Omental fat pad (tissue), 4 donors: ENCODE results near the gene NCLN. TPM values are rescaled to one million over a fixed set of nuclear protein-coding genes. Genes with fewer than 3 reads are reported as not detected.
"Not testable (repeated sequence)": the region's sequence is repeated elsewhere in the genome, so short reads cannot be mapped to it uniquely, and the experiment has no call there.

Source experiments
- ATAC-seq: fragments of 150-250 bp; one replicate; pipeline ENCODE4 v1.9.1; 2016; ENCODE audit warnings: mild to moderate bottlenecking, moderate library complexity; ENCODE audit not compliant: low FRiP score
- DNase-seq: peaks from one replicate; pipeline ENCODE4 v3.0.0-alpha.2; 2019; ENCODE audit warnings: low spot score
- total RNA-seq, 4 donors: library from RNA; depleted of rRNA; stranded (reverse); fragments of >200 nt; gene quantifications; one replicate each; pipeline ENCODE4 v1.1.0, GENCODE V29; 2016
- TF ChIP-seq, protein P1 (sequence below), 3 donors: fragments of 450-650 bp; IDR thresholded peaks; one replicate each; pipeline ENCODE4 v1.5.1; 2016 to 2017; ENCODE audit warnings: antibody characterized with exemption in 3 of 3, mild to moderate bottlenecking in 3 of 3, moderate library complexity in 2 of 3

Gene NCLN
- total RNA-seq, 4 donors from 2014 or later = 33.6 to 65.7 (median 41.1) TPM

DNA sequence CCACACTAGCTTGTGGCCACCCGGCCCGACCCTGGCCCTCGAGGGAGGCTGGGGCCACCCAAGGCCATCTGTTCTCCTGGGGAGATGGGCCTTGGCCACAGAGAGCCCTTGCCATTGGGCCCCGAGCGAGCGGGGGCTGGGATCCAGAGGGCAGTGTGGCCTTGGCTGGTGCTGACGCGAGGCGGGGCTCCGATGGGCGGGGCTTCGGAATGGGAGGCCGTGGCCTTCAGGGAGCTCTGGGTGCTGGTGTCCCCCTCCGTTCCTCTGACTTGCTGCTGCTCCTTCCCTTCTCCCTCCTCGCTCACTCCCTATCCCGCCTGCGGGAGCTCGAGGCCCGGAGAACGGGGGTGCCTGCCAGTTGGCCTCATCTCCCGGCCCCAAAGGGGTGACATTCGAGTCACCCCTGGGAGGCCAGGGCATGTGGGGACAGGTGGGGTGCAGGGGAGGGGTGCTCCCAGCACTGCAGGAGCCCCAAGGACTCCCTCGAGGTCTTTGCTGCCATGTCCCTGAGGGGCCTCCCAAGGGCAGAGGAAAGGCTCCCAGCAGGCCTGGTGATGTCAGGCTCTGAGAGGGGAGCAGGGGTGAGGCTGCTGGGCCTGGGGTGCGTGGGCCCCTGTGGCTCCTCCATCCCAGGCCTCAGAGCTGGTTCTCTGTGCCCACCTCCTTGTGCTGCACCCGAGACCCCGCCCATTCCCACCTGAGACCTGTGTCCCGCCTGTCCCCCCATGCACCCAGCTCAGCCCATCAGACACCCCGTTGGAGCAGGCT, 4.2 kb downstream of the NCLN start:
- TF ChIP-seq, protein P1, sequence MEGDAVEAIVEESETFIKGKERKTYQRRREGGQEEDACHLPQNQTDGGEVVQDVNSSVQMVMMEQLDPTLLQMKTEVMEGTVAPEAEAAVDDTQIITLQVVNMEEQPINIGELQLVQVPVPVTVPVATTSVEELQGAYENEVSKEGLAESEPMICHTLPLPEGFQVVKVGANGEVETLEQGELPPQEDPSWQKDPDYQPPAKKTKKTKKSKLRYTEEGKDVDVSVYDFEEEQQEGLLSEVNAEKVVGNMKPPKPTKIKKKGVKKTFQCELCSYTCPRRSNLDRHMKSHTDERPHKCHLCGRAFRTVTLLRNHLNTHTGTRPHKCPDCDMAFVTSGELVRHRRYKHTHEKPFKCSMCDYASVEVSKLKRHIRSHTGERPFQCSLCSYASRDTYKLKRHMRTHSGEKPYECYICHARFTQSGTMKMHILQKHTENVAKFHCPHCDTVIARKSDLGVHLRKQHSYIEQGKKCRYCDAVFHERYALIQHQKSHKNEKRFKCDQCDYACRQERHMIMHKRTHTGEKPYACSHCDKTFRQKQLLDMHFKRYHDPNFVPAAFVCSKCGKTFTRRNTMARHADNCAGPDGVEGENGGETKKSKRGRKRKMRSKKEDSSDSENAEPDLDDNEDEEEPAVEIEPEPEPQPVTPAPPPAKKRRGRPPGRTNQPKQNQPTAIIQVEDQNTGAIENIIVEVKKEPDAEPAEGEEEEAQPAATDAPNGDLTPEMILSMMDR (IDR thresholded peaks at IDR 0.05) = no peak
- DNase-seq (no peak), ATAC-seq (no peak)

DNA sequence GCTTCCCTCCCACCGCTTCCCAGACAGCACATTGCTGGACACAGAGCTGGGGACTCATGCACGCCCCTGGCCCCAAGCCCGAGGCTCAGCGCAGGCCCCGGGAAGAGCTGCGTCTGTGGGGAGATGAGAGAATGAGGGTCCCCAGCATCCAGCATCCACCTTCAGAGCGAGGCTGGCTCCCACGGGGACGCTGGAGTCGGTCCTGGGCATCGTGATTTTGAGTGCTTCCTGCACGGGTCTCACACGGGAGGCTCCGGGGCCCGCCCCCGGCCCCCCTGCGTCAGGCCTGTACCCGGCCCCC, 4.7 kb downstream of the NCLN start:
- ATAC-seq (no peak), DNase-seq (no peak)
- TF ChIP-seq, protein P1 (IDR thresholded peaks at IDR 0.05) = no peak

DNA sequence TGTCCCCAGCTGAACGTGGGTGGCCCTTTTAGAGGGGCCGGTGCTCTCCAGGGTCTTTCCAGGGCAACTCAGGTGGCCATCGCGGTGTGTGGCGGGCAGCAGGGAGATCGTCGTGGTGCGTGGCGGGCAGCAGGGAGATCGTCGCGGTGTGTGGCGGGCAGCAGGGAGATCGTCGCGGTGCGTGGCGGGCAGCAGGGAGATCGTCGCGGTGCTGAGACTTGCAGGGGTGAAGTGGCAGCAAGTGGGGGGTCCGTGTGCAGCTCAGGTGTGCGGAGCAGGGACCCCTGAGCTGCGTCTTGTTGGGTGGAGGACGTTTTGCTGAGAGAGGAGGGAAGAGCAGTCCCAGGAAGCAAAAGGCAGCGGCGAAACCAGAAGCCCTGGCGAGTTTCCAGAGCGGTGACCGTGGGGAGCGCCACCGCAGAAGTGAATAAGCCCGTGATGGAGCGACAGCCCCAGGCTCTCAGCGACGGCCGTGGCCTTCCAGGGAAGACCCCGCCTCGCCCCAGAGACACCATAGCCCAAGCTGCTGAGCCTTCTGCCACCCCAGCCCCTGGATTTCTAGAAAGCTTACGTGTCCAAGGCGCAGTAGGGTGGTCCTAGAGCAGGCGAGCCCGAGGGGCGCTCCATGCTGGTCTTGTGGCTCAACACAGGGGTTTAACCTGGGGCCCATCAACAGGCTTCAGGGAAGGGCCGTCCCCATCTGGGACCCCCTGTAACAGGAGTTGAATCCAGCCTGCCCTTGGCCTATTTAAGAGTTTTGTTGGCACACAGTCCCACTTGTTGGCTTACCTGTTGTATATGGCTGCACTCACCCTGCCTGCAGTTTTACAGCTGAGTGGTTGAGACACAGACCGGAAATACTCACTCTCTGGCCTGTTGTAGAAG, 5.4 kb downstream of the NCLN start:
- ATAC-seq (no peak), DNase-seq (no peak)
- TF ChIP-seq, protein P1 (IDR thresholded peaks at IDR 0.05) = no peak

DNA sequence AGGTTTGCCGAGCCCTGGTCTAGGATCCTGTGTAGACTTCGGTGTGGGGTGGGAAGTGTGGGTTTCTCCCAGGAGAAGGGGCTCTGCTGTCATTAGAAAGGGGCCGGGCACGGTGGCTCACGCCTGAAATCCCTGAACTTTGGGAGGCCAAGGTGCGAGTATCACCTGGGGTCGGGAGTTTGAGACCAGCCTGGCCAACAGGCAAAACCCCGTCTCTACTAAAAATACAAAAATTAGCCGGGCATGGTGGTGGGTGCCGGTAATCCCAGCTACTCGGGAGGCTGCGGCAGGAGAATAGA, 6.0 kb downstream of the NCLN start:
- ATAC-seq, DNase-seq: not testable (repeated sequence)

DNA sequence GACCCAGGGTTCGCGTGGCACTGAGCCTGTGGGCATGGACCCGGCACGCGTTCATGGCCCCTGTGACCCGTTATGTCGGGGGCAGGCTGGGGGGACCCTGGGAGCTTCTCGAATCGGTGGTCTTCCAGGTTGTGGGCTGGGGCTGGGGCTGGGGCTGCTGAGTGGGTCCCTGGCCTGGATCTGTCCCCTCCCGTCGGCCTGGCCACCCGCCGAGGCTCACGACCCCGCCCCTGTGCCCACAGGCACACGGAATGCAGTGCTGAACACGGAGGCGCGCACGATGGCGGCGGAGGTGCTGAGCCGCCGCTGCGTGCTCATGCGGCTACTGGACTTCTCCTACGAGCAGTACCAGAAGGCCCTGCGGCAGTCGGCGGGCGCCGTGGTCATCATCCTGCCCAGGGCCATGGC, 6.5 kb downstream of the NCLN start:
- TF ChIP-seq, protein P1 (IDR thresholded peaks at IDR 0.05) = no peak
- ATAC-seq = peak; percentile 11
- no peak for DNase-seq

DNA sequence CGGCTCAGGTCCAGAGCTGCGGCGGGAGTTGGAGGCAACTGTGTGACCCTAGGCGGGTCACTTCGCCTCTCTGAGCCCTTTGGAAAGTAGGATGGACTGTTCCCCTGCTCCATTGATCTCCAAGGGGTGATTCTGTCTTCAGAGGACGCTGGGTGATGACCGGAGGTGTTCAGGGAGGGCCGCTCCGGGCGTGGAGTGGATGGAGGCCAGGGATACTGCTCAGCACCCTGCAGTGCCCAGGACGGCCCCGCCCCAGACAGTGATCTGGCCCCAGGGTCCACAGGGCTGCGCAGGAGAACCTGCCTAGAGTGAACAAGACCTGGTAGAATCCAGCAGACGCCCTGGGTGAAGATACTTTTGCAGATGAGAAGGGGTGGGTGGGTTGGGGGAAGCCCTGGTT, 7.0 kb downstream of the NCLN start:
- ATAC-seq (no peak), DNase-seq (no peak)
- TF ChIP-seq, protein P1 (IDR thresholded peaks at IDR 0.05) = no peak

DNA sequence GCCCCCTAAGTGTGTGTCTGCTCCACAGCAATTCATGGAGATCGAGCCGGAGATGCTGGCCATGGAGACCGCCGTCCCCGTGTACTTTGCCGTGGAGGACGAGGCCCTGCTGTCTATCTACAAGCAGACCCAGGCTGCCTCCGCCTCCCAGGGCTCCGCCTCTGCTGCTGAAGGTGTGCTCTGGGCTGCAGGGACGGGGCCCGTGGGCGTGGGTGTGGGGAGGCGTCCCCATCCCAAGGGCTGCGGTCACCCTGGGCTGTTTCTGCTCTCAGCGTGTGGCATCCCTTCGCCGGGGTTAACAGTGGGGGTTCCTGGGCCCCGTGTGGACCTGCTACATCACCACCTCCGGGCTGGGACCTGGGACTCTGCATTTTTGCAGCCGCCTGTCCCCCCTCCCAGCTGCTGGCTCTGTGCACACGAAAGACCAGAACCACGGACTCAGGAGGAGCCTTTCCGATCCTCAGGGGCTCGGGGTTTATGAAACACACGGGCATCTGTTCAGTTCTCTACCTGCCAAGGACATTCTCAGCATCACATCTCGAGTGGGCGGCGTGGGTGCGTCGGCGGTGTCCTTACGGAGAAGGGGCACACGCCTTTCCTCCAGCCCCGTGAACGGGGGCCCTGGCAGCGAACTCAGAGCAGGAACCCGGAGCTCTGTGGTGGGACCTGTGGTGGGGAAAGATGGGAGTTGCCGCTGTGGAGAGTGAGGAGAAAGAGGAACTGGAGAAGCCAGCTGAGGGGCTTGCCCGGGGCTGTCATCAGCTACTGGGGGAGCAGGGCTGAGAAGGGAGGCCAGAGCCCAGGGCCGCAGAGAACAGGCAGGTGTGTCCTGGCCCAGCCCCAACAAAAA, 7.8 kb downstream of the NCLN start:
- TF ChIP-seq, protein P1 (IDR thresholded peaks at IDR 0.05) = no peak
- DNase-seq (no peak), ATAC-seq (no peak)
